Sigmoid colon (tissue), 4 donors: ENCODE results near the gene MUC21.

ENCODE experiments used
- POLR2A ChIP-seq, 2 donors: fragments of 450-650 bp; IDR thresholded peaks; one replicate each; pipeline ENCODE4 v1.6.1; 2016; ENCODE audit warnings: antibody characterized with exemption in 2 of 2, mild to moderate bottlenecking in 2 of 2, moderate library complexity in 2 of 2
- POLR2AphosphoS5 ChIP-seq, 4 donors: sonication (generic); formaldehyde crosslinking; IDR thresholded peaks; one replicate each; pipeline ENCODE4 v1.6.1; 2017; ENCODE audit warnings: antibody characterized with exemption in 4 of 4
- TF ChIP-seq, protein P1 (sequence below), 4 experiments: fragments of 450-650 bp in 3 of 4; fragments of 200-600 bp in 1 of 4; IDR thresholded peaks; one replicate each; pipeline ENCODE4 v1.5.1; 2016 to 2019; ENCODE audit warnings: antibody characterized with exemption in 4 of 4, mild to moderate bottlenecking in 3 of 4, moderate library complexity in 2 of 4

DNA sequence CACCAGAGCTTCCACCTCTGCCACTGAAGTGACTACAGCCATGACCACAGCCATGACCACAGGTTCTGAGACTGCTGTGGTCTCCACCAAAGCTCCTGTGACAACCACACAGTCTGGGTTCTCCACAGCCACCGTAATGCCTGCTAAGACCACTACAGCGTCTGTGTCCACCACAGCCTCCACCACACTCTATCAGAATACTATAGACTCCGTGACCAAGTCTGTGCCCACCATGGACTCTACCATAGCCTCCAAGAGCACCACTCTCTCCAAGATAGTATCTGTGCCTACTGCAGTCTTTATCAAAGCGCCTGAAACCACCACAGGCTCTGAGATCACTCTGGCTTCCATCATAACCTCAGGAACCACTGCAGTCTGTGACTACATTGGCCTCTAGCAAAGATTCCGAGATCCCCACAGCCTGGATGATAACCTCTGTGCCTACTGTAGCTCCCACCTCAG lies 18.3 kb upstream of the MUC21 start:
- TF ChIP-seq, protein P1, sequence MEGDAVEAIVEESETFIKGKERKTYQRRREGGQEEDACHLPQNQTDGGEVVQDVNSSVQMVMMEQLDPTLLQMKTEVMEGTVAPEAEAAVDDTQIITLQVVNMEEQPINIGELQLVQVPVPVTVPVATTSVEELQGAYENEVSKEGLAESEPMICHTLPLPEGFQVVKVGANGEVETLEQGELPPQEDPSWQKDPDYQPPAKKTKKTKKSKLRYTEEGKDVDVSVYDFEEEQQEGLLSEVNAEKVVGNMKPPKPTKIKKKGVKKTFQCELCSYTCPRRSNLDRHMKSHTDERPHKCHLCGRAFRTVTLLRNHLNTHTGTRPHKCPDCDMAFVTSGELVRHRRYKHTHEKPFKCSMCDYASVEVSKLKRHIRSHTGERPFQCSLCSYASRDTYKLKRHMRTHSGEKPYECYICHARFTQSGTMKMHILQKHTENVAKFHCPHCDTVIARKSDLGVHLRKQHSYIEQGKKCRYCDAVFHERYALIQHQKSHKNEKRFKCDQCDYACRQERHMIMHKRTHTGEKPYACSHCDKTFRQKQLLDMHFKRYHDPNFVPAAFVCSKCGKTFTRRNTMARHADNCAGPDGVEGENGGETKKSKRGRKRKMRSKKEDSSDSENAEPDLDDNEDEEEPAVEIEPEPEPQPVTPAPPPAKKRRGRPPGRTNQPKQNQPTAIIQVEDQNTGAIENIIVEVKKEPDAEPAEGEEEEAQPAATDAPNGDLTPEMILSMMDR (IDR thresholded peaks at IDR 0.05), result no peak
- TF ChIP-seq POLR2A (IDR thresholded peaks at IDR 0.05) (no peak), POLR2AphosphoS5 (IDR thresholded peaks at IDR 0.05) (no peak)
